ENCODE data around the gene INPP5K. TPM values are rescaled to one million over a fixed set of nuclear protein-coding genes. Genes with fewer than 3 reads are reported as not detected.

INPP5K gene
- total RNA-seq, 4 donors from 2014 or later, result 59.6 to 76.0 (median 73.1) TPM

DNA sequence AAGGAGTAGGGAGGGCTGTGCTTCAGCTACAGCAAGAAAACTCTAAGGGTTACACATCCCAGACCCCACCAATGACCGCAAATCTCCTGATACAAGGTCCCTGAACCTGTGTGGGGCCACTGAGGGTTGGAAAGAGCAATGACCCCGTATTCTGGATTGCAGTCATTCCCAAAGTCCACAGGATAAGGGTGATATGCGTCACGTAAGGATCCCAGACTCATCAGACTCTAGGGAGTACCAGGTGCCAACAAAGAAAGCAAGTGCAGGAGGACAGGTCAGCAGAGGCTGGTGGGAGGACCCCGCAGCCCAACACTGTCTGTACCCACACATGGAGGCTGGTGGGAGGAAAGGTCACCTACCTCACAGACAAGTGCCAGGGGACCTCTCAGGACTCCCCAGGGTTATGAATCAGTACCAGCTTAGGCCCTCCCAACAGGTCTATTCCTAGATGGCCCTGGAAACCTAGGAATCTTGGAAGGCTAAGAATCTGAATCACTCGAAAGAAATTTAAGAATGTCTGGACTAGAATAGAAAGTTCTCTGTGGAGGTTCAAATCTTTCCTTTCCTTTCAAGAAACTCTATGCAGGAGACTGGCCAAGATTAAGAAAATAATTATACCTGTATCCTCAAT, 30.0 kb upstream of the INPP5K start:
- WGBS, 2 donors (ENCODE audit: low coverage in 1 of 2), result 80 to 100% methylated on average over 2 to 4 of the region's 6 CpGs
- no peak for TF ChIP-seq POLR2A (IDR thresholded peaks at IDR 0.05)
- TF ChIP-seq EP300 (IDR thresholded peaks at IDR 0.05), result no peak
- TF ChIP-seq POLR2AphosphoS5 (IDR thresholded peaks at IDR 0.05), result no peak
- TF ChIP-seq, protein P1, sequence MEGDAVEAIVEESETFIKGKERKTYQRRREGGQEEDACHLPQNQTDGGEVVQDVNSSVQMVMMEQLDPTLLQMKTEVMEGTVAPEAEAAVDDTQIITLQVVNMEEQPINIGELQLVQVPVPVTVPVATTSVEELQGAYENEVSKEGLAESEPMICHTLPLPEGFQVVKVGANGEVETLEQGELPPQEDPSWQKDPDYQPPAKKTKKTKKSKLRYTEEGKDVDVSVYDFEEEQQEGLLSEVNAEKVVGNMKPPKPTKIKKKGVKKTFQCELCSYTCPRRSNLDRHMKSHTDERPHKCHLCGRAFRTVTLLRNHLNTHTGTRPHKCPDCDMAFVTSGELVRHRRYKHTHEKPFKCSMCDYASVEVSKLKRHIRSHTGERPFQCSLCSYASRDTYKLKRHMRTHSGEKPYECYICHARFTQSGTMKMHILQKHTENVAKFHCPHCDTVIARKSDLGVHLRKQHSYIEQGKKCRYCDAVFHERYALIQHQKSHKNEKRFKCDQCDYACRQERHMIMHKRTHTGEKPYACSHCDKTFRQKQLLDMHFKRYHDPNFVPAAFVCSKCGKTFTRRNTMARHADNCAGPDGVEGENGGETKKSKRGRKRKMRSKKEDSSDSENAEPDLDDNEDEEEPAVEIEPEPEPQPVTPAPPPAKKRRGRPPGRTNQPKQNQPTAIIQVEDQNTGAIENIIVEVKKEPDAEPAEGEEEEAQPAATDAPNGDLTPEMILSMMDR (IDR thresholded peaks at IDR 0.05), result no peak
- H3K27ac ChIP-seq, result no peak overlapping the region
- ATAC-seq, result no peak
- no peaks in the 10 kb centered on the region for H3K9me3 ChIP-seq
- no peaks in the 10 kb centered on the region for H3K4me1 ChIP-seq
- peaks cover 0 to 100% of the 10 kb centered on the region in 2 donors for H3K36me3 ChIP-seq
- H3K27me3 ChIP-seq, result no peaks in the 10 kb centered on the region
- no peak overlapping the region for H3K4me3 ChIP-seq

DNA sequence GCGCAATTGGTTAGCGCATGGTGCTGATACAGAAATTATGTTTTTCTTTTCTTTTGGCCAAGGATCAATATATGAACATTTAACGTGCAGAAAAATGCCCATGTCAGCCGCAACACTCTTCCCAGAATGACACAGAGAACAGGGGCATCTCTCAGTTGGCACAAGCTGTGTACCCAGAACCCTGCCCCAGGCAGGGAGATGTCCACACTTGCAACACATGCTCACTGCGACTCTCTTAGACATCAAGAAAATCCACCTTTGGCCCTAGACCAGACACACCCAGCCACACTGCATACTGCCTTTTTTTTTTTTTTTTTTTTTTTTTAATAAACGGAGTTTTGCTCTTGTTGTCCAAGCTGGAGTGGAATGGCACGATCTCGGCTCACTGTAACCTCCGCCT, 29.2 kb upstream of the INPP5K start:
- WGBS, 2 donors (ENCODE audit: low coverage in 1 of 2), result 70 to 100% methylated on average over 3 to 6 of the region's 9 CpGs
- no peak for ATAC-seq
- TF ChIP-seq POLR2AphosphoS5 (IDR thresholded peaks at IDR 0.05) (no peak), POLR2A (IDR thresholded peaks at IDR 0.05) (no peak), EP300 (IDR thresholded peaks at IDR 0.05) (no peak)
- TF ChIP-seq, protein P1 (IDR thresholded peaks at IDR 0.05), result no peak
- Histone ChIP-seq H3K27me3 (no peaks in the 10 kb centered on the region), H3K4me3 (no peak overlapping the region), H3K4me1 (no peaks in the 10 kb centered on the region), H3K36me3 (peaks cover 0 to 100% of the 10 kb centered on the region in 2 donors), H3K9me3 (no peaks in the 10 kb centered on the region), H3K27ac (no peak overlapping the region)

DNA sequence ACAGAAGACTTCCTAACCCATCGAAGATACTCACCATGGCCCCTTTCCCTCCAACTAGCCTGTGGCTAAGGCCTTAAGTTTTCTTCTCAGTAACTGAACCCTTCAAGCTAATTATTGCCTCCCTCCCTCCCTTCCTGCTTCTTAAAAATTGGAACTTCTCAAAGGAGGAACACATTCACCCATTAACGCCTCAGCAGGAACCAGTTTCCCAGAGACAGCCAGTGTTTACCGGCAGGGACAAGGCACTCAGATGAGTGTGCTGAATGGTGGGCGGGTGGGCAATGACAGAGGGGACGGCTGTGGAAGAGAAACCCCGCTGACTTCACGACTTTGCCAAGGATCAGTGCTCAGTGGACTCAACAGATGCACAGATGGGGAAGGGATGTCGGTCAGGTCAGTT, 25.9 kb upstream of the INPP5K start:
- no peak for ATAC-seq
- Histone ChIP-seq H3K27me3 (no peaks in the 10 kb centered on the region), H3K4me3 (no peak overlapping the region), H3K4me1 (no peaks in the 10 kb centered on the region), H3K36me3 (peaks cover 0 to 100% of the 10 kb centered on the region in 2 donors), H3K27ac (no peak overlapping the region), H3K9me3 (no peaks in the 10 kb centered on the region)
- WGBS, 2 donors (ENCODE audit: low coverage in 1 of 2), result 63 to 74% methylated on average over 1 to 8 of the region's 8 CpGs
- TF ChIP-seq POLR2AphosphoS5 (IDR thresholded peaks at IDR 0.05) (no peak), EP300 (IDR thresholded peaks at IDR 0.05) (no peak), POLR2A (IDR thresholded peaks at IDR 0.05) (no peak)
- TF ChIP-seq, protein P1 (IDR thresholded peaks at IDR 0.05), result no peak

DNA sequence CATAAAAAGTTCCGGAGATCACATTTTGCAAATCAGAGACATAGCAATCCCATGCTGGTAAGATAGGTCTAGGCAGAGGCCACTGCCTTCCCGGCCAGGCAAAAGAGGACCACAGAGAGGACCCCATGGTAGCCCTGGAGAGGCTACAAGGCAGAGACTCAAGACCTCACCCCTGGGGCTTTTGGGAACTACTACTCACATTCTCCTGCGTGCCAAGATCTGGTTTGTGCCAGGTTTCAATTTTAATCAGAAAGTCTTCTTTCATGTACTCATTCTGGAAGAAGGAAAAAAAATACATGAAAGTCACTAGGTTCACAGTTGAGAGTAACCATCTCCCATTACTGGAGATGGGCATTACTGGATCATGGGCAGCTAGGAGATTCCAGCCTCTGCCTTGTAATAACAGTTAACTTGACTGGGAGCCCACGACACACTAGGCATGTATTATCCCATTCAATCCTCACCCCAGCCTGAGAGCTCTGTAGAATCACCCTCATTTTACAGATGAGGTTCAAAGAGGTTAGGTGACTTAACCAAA, 25.0 kb upstream of the INPP5K start:
- 83 to 91% methylated on average over 3 to 4 of the region's 4 CpGs for WGBS, 2 donors (ENCODE audit: low coverage in 1 of 2)
- ATAC-seq, result no peak
- Histone ChIP-seq H3K27me3 (no peaks in the 10 kb centered on the region), H3K4me3 (no peak overlapping the region), H3K9me3 (no peaks in the 10 kb centered on the region), H3K4me1 (no peaks in the 10 kb centered on the region), H3K27ac (no peak overlapping the region), H3K36me3 (peaks cover 0 to 100% of the 10 kb centered on the region in 2 donors)
- no peak for TF ChIP-seq POLR2AphosphoS5 (IDR thresholded peaks at IDR 0.05)
- TF ChIP-seq EP300 (IDR thresholded peaks at IDR 0.05), result no peak
- TF ChIP-seq POLR2A (IDR thresholded peaks at IDR 0.05), result no peak
- TF ChIP-seq, protein P1 (IDR thresholded peaks at IDR 0.05), result no peak

DNA sequence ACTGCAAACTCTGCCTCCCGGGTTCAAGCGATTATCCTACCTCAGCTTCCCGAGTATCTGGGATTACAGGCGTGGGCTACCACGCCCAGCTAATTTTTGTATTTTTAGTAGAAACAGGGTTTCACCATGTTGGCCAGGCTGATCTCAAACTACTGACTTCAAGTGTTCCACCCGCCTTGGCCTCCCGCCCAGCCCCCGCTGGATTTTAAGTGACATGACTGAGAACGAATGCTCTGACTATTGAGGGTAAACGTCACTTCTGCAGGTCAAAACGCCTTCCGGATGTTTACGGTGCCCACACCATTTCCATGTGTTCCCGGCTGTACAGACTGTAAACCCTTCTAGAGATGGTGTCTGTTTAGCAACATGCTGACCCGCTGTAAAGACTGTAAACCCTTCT, 23.4 kb upstream of the INPP5K start:
- no peaks in the 10 kb centered on the region for H3K27me3 ChIP-seq
- ATAC-seq, result no peak
- no peaks in the 10 kb centered on the region for H3K9me3 ChIP-seq
- 73 to 90% methylated on average over 5 to 11 of the region's 15 CpGs for WGBS, 2 donors (ENCODE audit: low coverage in 1 of 2)
- H3K4me1 ChIP-seq, result no peaks in the 10 kb centered on the region
- peaks cover 0 to 99% of the 10 kb centered on the region in 2 donors for H3K36me3 ChIP-seq
- H3K4me3 ChIP-seq, result no peak overlapping the region
- TF ChIP-seq POLR2A (IDR thresholded peaks at IDR 0.05) (no peak), POLR2AphosphoS5 (IDR thresholded peaks at IDR 0.05) (no peak), EP300 (IDR thresholded peaks at IDR 0.05) (no peak)
- TF ChIP-seq, protein P1 (IDR thresholded peaks at IDR 0.05), result no peak
- H3K27ac ChIP-seq, result no peak overlapping the region
